Neural cell (in vitro differentiated cells): Measurements from ENCODE around the gene NDEL1.

ENCODE experiments used
- EP300 ChIP-seq: fragments of 450-650 bp; conservative IDR thresholded peaks from 2 replicates; pipeline ENCODE4 v1.6.1; 2014; ENCODE audit warnings: antibody characterized with exemption, mild to moderate bottlenecking, moderate library complexity; ENCODE audit not compliant: poor library complexity, severe bottlenecking
- POLR2AphosphoS5 ChIP-seq: IDR thresholded peaks from 2 replicates; pipeline ENCODE4 v1.6.1; 2012
- TAF1 ChIP-seq: IDR thresholded peaks from 2 replicates; pipeline ENCODE4 v1.6.1; 2012; ENCODE audit warnings: low read depth
- TF ChIP-seq, protein P1 (sequence below): fragments of 450-650 bp; IDR thresholded peaks from 2 replicates; pipeline ENCODE4 v1.5.1; 2014; ENCODE audit warnings: antibody characterized with exemption, mild to moderate bottlenecking, moderate library complexity; ENCODE audit not compliant: poor library complexity, severe bottlenecking

- TF ChIP-seq, protein P1, sequence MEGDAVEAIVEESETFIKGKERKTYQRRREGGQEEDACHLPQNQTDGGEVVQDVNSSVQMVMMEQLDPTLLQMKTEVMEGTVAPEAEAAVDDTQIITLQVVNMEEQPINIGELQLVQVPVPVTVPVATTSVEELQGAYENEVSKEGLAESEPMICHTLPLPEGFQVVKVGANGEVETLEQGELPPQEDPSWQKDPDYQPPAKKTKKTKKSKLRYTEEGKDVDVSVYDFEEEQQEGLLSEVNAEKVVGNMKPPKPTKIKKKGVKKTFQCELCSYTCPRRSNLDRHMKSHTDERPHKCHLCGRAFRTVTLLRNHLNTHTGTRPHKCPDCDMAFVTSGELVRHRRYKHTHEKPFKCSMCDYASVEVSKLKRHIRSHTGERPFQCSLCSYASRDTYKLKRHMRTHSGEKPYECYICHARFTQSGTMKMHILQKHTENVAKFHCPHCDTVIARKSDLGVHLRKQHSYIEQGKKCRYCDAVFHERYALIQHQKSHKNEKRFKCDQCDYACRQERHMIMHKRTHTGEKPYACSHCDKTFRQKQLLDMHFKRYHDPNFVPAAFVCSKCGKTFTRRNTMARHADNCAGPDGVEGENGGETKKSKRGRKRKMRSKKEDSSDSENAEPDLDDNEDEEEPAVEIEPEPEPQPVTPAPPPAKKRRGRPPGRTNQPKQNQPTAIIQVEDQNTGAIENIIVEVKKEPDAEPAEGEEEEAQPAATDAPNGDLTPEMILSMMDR = no peak
- TF ChIP-seq TAF1 (no peak), EP300 (no peak), POLR2AphosphoS5 (no peak)
Observed at GRCh38 chr17:8455665-8456209, 20.1 kb downstream of the NDEL1 start.
